ENCODE data around the gene CKLF.

Gene CKLF

GRCh38 chr16:66539623-66540469 is 12.5 kb upstream of the CKLF start:
- TF ChIP-seq POLR2AphosphoS5 (IDR thresholded peaks at IDR 0.05; ENCODE audit: low read depth, low read length) (no peak), PAX5 (IDR thresholded peaks at IDR 0.05; ENCODE audit: insufficient read depth, low read length, severe bottlenecking) (peak; percentile 80)
- FAIRE-seq (peak; percentile 97), DNase-seq (ENCODE audit: insufficient read length, low spot score) (no peak)

- FAIRE-seq, result no peak
- no peak for DNase-seq (ENCODE audit: insufficient read length, low spot score)
- TF ChIP-seq SPI1 (IDR thresholded peaks at IDR 0.05; ENCODE audit: low read depth, low read length), result no peak
- no peak for TF ChIP-seq PAX5 (IDR thresholded peaks at IDR 0.05; ENCODE audit: insufficient read depth, low read length, severe bottlenecking)
- no peak for TF ChIP-seq TAF1 (IDR thresholded peaks at IDR 0.05; ENCODE audit: low read depth, low read length)
- TF ChIP-seq POU2F2 (IDR thresholded peaks at IDR 0.05; ENCODE audit: low read depth, low read length), result no peak
- no peak for TF ChIP-seq POLR2AphosphoS5 (IDR thresholded peaks at IDR 0.05; ENCODE audit: low read depth, low read length)
- TF ChIP-seq POLR2A (IDR thresholded peaks at IDR 0.05; ENCODE audit: low read depth, low read length), result no peak
These were observed 10.7 kb upstream of the CKLF start for GRCh38 chr16:66541388-66542355.

GRCh38 chr16:66542396-66542795 is 10.0 kb upstream of the CKLF start:
- TF ChIP-seq SPI1 (IDR thresholded peaks at IDR 0.05; ENCODE audit: low read depth, low read length), result no peak
- TF ChIP-seq PAX5 (IDR thresholded peaks at IDR 0.05; ENCODE audit: insufficient read depth, low read length, severe bottlenecking), result no peak
- no peak for TF ChIP-seq TAF1 (IDR thresholded peaks at IDR 0.05; ENCODE audit: low read depth, low read length)
- no peak for FAIRE-seq
- no peak for DNase-seq (ENCODE audit: insufficient read length, low spot score)

- DNase-seq (ENCODE audit: insufficient read length, low spot score), result no peak
- no peak for TF ChIP-seq SPI1 (IDR thresholded peaks at IDR 0.05; ENCODE audit: low read depth, low read length)
- no peak for TF ChIP-seq POU2F2 (IDR thresholded peaks at IDR 0.05; ENCODE audit: low read depth, low read length)
- TF ChIP-seq PAX5 (IDR thresholded peaks at IDR 0.05; ENCODE audit: insufficient read depth, low read length, severe bottlenecking), result no peak
- no peak for TF ChIP-seq TAF1 (IDR thresholded peaks at IDR 0.05; ENCODE audit: low read depth, low read length)
- no peak for TF ChIP-seq POLR2AphosphoS5 (IDR thresholded peaks at IDR 0.05; ENCODE audit: low read depth, low read length)
- no peak for TF ChIP-seq POLR2A (IDR thresholded peaks at IDR 0.05; ENCODE audit: low read depth, low read length)
- no peak for FAIRE-seq
These were observed 8.8 kb upstream of the CKLF start for GRCh38 chr16:66543541-66543940.

- FAIRE-seq (no peak), DNase-seq (ENCODE audit: insufficient read length, low spot score) (no peak)
- no peak for TF ChIP-seq TAF1 (IDR thresholded peaks at IDR 0.05; ENCODE audit: low read depth, low read length)
- TF ChIP-seq POLR2AphosphoS5 (IDR thresholded peaks at IDR 0.05; ENCODE audit: low read depth, low read length), result no peak
- no peak for TF ChIP-seq POU2F2 (IDR thresholded peaks at IDR 0.05; ENCODE audit: low read depth, low read length)
- no peak for TF ChIP-seq SPI1 (IDR thresholded peaks at IDR 0.05; ENCODE audit: low read depth, low read length)
- no peak for TF ChIP-seq POLR2A (IDR thresholded peaks at IDR 0.05; ENCODE audit: low read depth, low read length)
- TF ChIP-seq PAX5 (IDR thresholded peaks at IDR 0.05; ENCODE audit: insufficient read depth, low read length, severe bottlenecking), result no peak
These were observed 8.2 kb upstream of the CKLF start for GRCh38 chr16:66544016-66544757.

GRCh38 chr16:66547101-66547989 is 5.0 kb upstream of the CKLF start:
- FAIRE-seq (no peak), DNase-seq (ENCODE audit: insufficient read length, low spot score) (no peak)
- TF ChIP-seq POLR2AphosphoS5 (IDR thresholded peaks at IDR 0.05; ENCODE audit: low read depth, low read length) (no peak), TAF1 (IDR thresholded peaks at IDR 0.05; ENCODE audit: low read depth, low read length) (no peak), SPI1 (IDR thresholded peaks at IDR 0.05; ENCODE audit: low read depth, low read length) (no peak), PAX5 (IDR thresholded peaks at IDR 0.05; ENCODE audit: insufficient read depth, low read length, severe bottlenecking) (no peak), POU2F2 (IDR thresholded peaks at IDR 0.05; ENCODE audit: low read depth, low read length) (no peak), POLR2A (IDR thresholded peaks at IDR 0.05; ENCODE audit: low read depth, low read length) (no peak)

GRCh38 chr16:66548068-66548467 is 4.3 kb upstream of the CKLF start:
- TF ChIP-seq POU2F2 (IDR thresholded peaks at IDR 0.05; ENCODE audit: low read depth, low read length) (no peak), POLR2AphosphoS5 (IDR thresholded peaks at IDR 0.05; ENCODE audit: low read depth, low read length) (no peak), POLR2A (IDR thresholded peaks at IDR 0.05; ENCODE audit: low read depth, low read length) (no peak), PAX5 (IDR thresholded peaks at IDR 0.05; ENCODE audit: insufficient read depth, low read length, severe bottlenecking) (no peak), SPI1 (IDR thresholded peaks at IDR 0.05; ENCODE audit: low read depth, low read length) (no peak), TAF1 (IDR thresholded peaks at IDR 0.05; ENCODE audit: low read depth, low read length) (no peak)
- FAIRE-seq, result no peak
- DNase-seq (ENCODE audit: insufficient read length, low spot score), result no peak

- DNase-seq (ENCODE audit: insufficient read length, low spot score), result no peak
- TF ChIP-seq TAF1 (IDR thresholded peaks at IDR 0.05; ENCODE audit: low read depth, low read length), result no peak
- TF ChIP-seq POU2F2 (IDR thresholded peaks at IDR 0.05; ENCODE audit: low read depth, low read length), result no peak
- TF ChIP-seq SPI1 (IDR thresholded peaks at IDR 0.05; ENCODE audit: low read depth, low read length), result no peak
- TF ChIP-seq POLR2A (IDR thresholded peaks at IDR 0.05; ENCODE audit: low read depth, low read length), result no peak
- TF ChIP-seq POLR2AphosphoS5 (IDR thresholded peaks at IDR 0.05; ENCODE audit: low read depth, low read length), result no peak
- no peak for TF ChIP-seq PAX5 (IDR thresholded peaks at IDR 0.05; ENCODE audit: insufficient read depth, low read length, severe bottlenecking)
These were observed 3.5 kb upstream of the CKLF start for GRCh38 chr16:66548868-66549267.

More at GRCh38 chr16:66548868-66549267, 3.5 kb upstream of the CKLF start:
- no peak for FAIRE-seq
